Breast epithelium (tissue), 4 donors: ENCODE results near the gene TBX15. TPM values are rescaled to one million over a fixed set of nuclear protein-coding genes. Genes with fewer than 3 reads are reported as not detected.

ENCODE experiments used
- DNase-seq, 2 donors: peaks; one replicate each; pipeline ENCODE4 v3.0.0-alpha.2; 2019; ENCODE audit warnings: low spot score in 2 of 2
- H3K27ac ChIP-seq, 2 donors: fragments of 200-600 bp; sonication (generic) in 1 of 2; one replicate each; pipeline ENCODE4 v1.5.1; 2016 to 2019; ENCODE audit warnings: mild to moderate bottlenecking in 1 of 2
- H3K27me3 ChIP-seq, 2 donors: fragments of 200-600 bp; sonication (generic) in 1 of 2; one replicate each; pipeline versions ENCODE4 v1.5.1 to v1.6.0; 2017 to 2019; ENCODE audit warnings: control low read depth in 1 of 2, mild to moderate bottlenecking in 1 of 2
- H3K36me3 ChIP-seq: fragments of 200-600 bp; one replicate; pipeline ENCODE4 v1.5.1; 2019
- H3K4me1 ChIP-seq, 2 donors: fragments of 200-600 bp; sonication (generic); one replicate each; pipeline ENCODE4 v1.5.1; 2016 to 2019; ENCODE audit warnings: control low read depth in 1 of 2
- H3K4me3 ChIP-seq, 3 donors: fragments of 200-600 bp; sonication (generic); 1 replicate in 2 of 3; 2 replicates in 1 of 3; pipeline ENCODE4 v1.5.1; 2016 to 2019; ENCODE audit warnings: mild to moderate bottlenecking in 3 of 3, moderate library complexity in 2 of 3
- H3K9me3 ChIP-seq, 2 donors: fragments of 200-600 bp; sonication (generic) in 1 of 2; one replicate each; pipeline ENCODE4 v1.5.1; 2016 to 2019; ENCODE audit warnings: control low read depth in 1 of 2
- CTCF ChIP-seq, 3 donors: fragments of 450-650 bp; IDR thresholded peaks; one replicate each; pipeline ENCODE4 v1.5.1; 2016 to 2017; ENCODE audit warnings: antibody characterized with exemption in 3 of 3, mild to moderate bottlenecking in 3 of 3, moderate library complexity in 3 of 3
- POLR2A ChIP-seq: fragments of 450-650 bp; IDR thresholded peaks from one replicate; pipeline ENCODE4 v1.6.1; 2016; ENCODE audit warnings: antibody characterized with exemption, mild to moderate bottlenecking, moderate library complexity
- POLR2AphosphoS5 ChIP-seq, 3 donors: sonication (generic); formaldehyde crosslinking; IDR thresholded peaks; one replicate each; pipeline ENCODE4 v1.6.1; 2017; ENCODE audit warnings: antibody characterized with exemption in 3 of 3
- intact Hi-C: fragments of 100-400 bp; cut with DNase I; formaldehyde crosslinking; loops from one replicate; pipeline ENCODE4 v1.15.1; 2023; ENCODE audit warnings: low total_unique reads
- total RNA-seq, 3 donors: library from RNA; depleted of rRNA; stranded (reverse); fragments of >200 nt; gene quantifications; one replicate each; pipeline ENCODE4 v1.1.0, GENCODE V29; 2016

The TBX15 gene
- total RNA-seq, 3 donors from 2014 or later: 5.9 to 60.0 (median 34.1) TPM

GRCh38 chr1:118912574-118912973 is 75.6 kb downstream of the TBX15 start:
- intact Hi-C loops: no loop called here
- no peak for TF ChIP-seq CTCF (IDR thresholded peaks at IDR 0.05)
- TF ChIP-seq POLR2AphosphoS5 (IDR thresholded peaks at IDR 0.05): no peak
- TF ChIP-seq POLR2A: no peak
- no peak for DNase-seq
- H3K27ac ChIP-seq: no peak overlapping the region
- H3K27me3 ChIP-seq: no peaks in the 10 kb centered on the region
- H3K4me3 ChIP-seq: no peak overlapping the region
- H3K4me1 ChIP-seq: no peaks in the 10 kb centered on the region
- no peaks in the 10 kb centered on the region for H3K9me3 ChIP-seq
- no peaks in the 10 kb centered on the region for H3K36me3 ChIP-seq

GRCh38 chr1:118911571-118911970 is 76.6 kb downstream of the TBX15 start:
- intact Hi-C loops: no loop called here
- H3K27me3 ChIP-seq: no peaks in the 10 kb centered on the region
- TF ChIP-seq CTCF (IDR thresholded peaks at IDR 0.05) (no peak), POLR2AphosphoS5 (IDR thresholded peaks at IDR 0.05) (no peak), POLR2A (no peak)

GRCh38 chr1:118907466-118907865 is 80.7 kb downstream of the TBX15 start:
- Histone ChIP-seq H3K4me3 (no peak overlapping the region), H3K27ac (no peak overlapping the region), H3K4me1 (no peaks in the 10 kb centered on the region), H3K9me3 (no peaks in the 10 kb centered on the region), H3K36me3 (no peaks in the 10 kb centered on the region), H3K27me3 (no peaks in the 10 kb centered on the region)
- intact Hi-C loops: no loop called here
- no peak for DNase-seq
- TF ChIP-seq POLR2A (no peak), POLR2AphosphoS5 (IDR thresholded peaks at IDR 0.05) (no peak), CTCF (IDR thresholded peaks at IDR 0.05) (no peak)

More at GRCh38 chr1:118911571-118911970, 76.6 kb downstream of the TBX15 start:
- Histone ChIP-seq H3K4me3 (no peak overlapping the region), H3K9me3 (no peaks in the 10 kb centered on the region), H3K27ac (no peak overlapping the region), H3K36me3 (no peaks in the 10 kb centered on the region), H3K4me1 (no peaks in the 10 kb centered on the region)
- no peak for DNase-seq

- H3K27ac ChIP-seq: no peak overlapping the region
- intact Hi-C loops: no loop called here
- H3K27me3 ChIP-seq: no peaks in the 10 kb centered on the region
- H3K9me3 ChIP-seq: no peaks in the 10 kb centered on the region
- TF ChIP-seq CTCF (IDR thresholded peaks at IDR 0.05) (no peak), POLR2AphosphoS5 (IDR thresholded peaks at IDR 0.05) (no peak), POLR2A (no peak)
- H3K4me1 ChIP-seq: no peaks in the 10 kb centered on the region
- DNase-seq: no peak
- H3K36me3 ChIP-seq: no peaks in the 10 kb centered on the region
- no peak overlapping the region for H3K4me3 ChIP-seq
Observed at GRCh38 chr1:118905671-118906070, 82.5 kb downstream of the TBX15 start.

GRCh38 chr1:118905196-118905595 is 82.9 kb downstream of the TBX15 start:
- H3K9me3 ChIP-seq: no peaks in the 10 kb centered on the region
- H3K27me3 ChIP-seq: no peaks in the 10 kb centered on the region
- H3K27ac ChIP-seq: no peak overlapping the region
- DNase-seq: no peak
- no peaks in the 10 kb centered on the region for H3K36me3 ChIP-seq
- no peak overlapping the region for H3K4me3 ChIP-seq
- H3K4me1 ChIP-seq: no peaks in the 10 kb centered on the region
- TF ChIP-seq POLR2AphosphoS5 (IDR thresholded peaks at IDR 0.05) (no peak), CTCF (IDR thresholded peaks at IDR 0.05) (no peak), POLR2A (no peak)
- intact Hi-C loops: no loop called here
